GM12878 (cell line): ENCODE results near the gene ZNF653. TPM values are rescaled to one million over a fixed set of nuclear protein-coding genes. Genes with fewer than 3 reads are reported as not detected.
A peak's percentile ranks its signal among the peaks of the same experiment; 100 is the strongest.

Experiments
- ATAC-seq: fragments of 200-7000 bp; cut with Tn5 transposase; 3 replicates; pipeline ENCODE4 v1.9.1; 2020; ENCODE audit warnings: mild to moderate bottlenecking, moderate library complexity
- BruUV-seq: library from RNA; stranded (reverse); fragments of 400-500 nt; replicated peaks from 2 replicates; lab custom pipeline; 2021; lab: Mats Ljungman, UMichigan
- CTCF ChIA-PET: fragments of 300-600 bp; sonication (Branson Sonifier 250); formaldehyde crosslinking; extraction: SDS; loops from one replicate; lab custom pipeline; 2021; ENCODE audit warnings: inconsistent platforms; lab: Yijun Ruan, JAX
- POLR2A ChIA-PET: fragments of 350-600 bp; formaldehyde crosslinking; extraction: SDS; loops from one replicate; lab custom pipeline; 2021; ENCODE audit warnings: inconsistent platforms; lab: Charles Lee
- RAD21 ChIA-PET: fragments of 300-600 bp; sonication (Branson Sonifier 250); formaldehyde crosslinking; loops from one replicate; lab custom pipeline; 2023; ENCODE audit warnings: antibody characterized with exemption; ENCODE audit not compliant: unreplicated experiment; lab: Charles Lee
- SMC1A ChIA-PET: fragments of 300-600 bp; sonication (Branson Sonifier 250); formaldehyde crosslinking; loops from one replicate; lab custom pipeline; 2023; ENCODE audit not compliant: unreplicated experiment, uncharacterized antibody; lab: Charles Lee
- DNase-seq: peaks from one replicate; pipeline ENCODE4 v3.0.0-alpha.2; 2011; ENCODE audit warnings: low read depth, low spot score
- FAIRE-seq: peaks from 3 replicates; lab custom pipeline; 2011; peaks lifted over from hg19 to GRCh38; lab: Jason Lieb, UNC
- H2AFZ ChIP-seq: 2 replicates; pipeline ENCODE4 v1.6.0; 2011; ENCODE audit warnings: low read depth, low read length, control low read depth; ENCODE audit not compliant: control insufficient read depth
- H3K27ac ChIP-seq: 2 replicates; pipeline ENCODE4 v1.5.1; 2011; ENCODE audit warnings: control low read depth; ENCODE audit not compliant: control insufficient read depth, insufficient read depth
- H3K27me3 ChIP-seq, 2 experiments: replicated peaks in 1 of 2; 2 replicates each; pipeline versions ENCODE4 v1.6.0 to v1.6.1; 2011; ENCODE audit warnings: low read length in 1 of 2; ENCODE audit not compliant: control insufficient read depth in 2 of 2, insufficient read depth in 2 of 2
- H3K36me3 ChIP-seq, 2 experiments: 2 replicates each; pipeline ENCODE4 v1.5.1; 2011; ENCODE audit warnings: low read length in 1 of 2; ENCODE audit not compliant: control insufficient read depth in 2 of 2, insufficient read depth in 2 of 2
- H3K4me1 ChIP-seq: 2 replicates; pipeline ENCODE4 v1.6.1; 2011; ENCODE audit warnings: mild to moderate bottlenecking, low read length, moderate library complexity, mixed read lengths; ENCODE audit not compliant: control insufficient read depth, insufficient read depth
- H3K4me2 ChIP-seq: 2 replicates; pipeline ENCODE4 v1.6.0; 2011; ENCODE audit warnings: control low read depth; ENCODE audit not compliant: control insufficient read depth, insufficient read depth
- H3K4me3 ChIP-seq: fragments of 200-600 bp; sonication (generic); 2 replicates; pipeline ENCODE4 v1.5.1; 2016
- H3K79me2 ChIP-seq: 2 replicates; pipeline ENCODE4 v1.6.0; 2011; ENCODE audit warnings: low read length; ENCODE audit not compliant: control insufficient read depth, insufficient read depth
- H3K9ac ChIP-seq: 2 replicates; pipeline ENCODE4 v1.8.0; 2011; ENCODE audit warnings: low read length, control low read depth, mixed read lengths; ENCODE audit not compliant: control insufficient read depth, insufficient read depth
- H3K9me3 ChIP-seq: replicated peaks from 3 replicates; pipeline ENCODE4 v1.5.1; 2011; ENCODE audit warnings: mild to moderate bottlenecking, low read length; ENCODE audit not compliant: control insufficient read depth, insufficient read depth
- H4K20me1 ChIP-seq: 2 replicates; pipeline ENCODE4 v1.6.0; 2011; ENCODE audit not compliant: control insufficient read depth, insufficient read depth
- BHLHE40 ChIP-seq, 2 experiments: fragments of 450-650 bp in 1 of 2; IDR thresholded peaks; 2 replicates each; pipeline ENCODE4 v1.6.1; 2011 to 2017; ENCODE audit warnings: low read depth in 2 of 2, borderline replicate concordance in 1 of 2, improper control_type of control experiment in 1 of 2, low read length in 1 of 2, mild to moderate bottlenecking in 1 of 2
- EP300 ChIP-seq, 2 experiments: fragments of 150-350 bp in 1 of 2; IDR thresholded peaks; 2 replicates each; pipeline ENCODE4 v1.6.1; 2011 to 2012; ENCODE audit warnings: low read depth in 2 of 2, low read length in 2 of 2, borderline replicate concordance in 1 of 2, improper control_type of control experiment in 1 of 2, inconsistent platforms in 1 of 2; ENCODE audit not compliant: control insufficient read depth in 1 of 2
- HDGF ChIP-seq: fragments of 450-650 bp; IDR thresholded peaks from 2 replicates; pipeline ENCODE4 v1.6.1; 2016; ENCODE audit warnings: antibody characterized with exemption
- JUND ChIP-seq: IDR thresholded peaks from 2 replicates; pipeline ENCODE4 v1.6.1; 2012; ENCODE audit warnings: low read depth, mild to moderate bottlenecking, low read length, improper control_type of control experiment, moderate library complexity
- KLF5 ChIP-seq: fragments of 450-650 bp; IDR thresholded peaks from 2 replicates; pipeline ENCODE4 v1.6.1; 2014; ENCODE audit warnings: mild to moderate bottlenecking; ENCODE audit not compliant: partially characterized antibody
- RB1 ChIP-seq: fragments of 450-650 bp; formaldehyde crosslinking; IDR thresholded peaks from 2 replicates; pipeline ENCODE4 v1.6.1; 2017; ENCODE audit warnings: mild to moderate bottlenecking, borderline replicate concordance
- RCOR1 ChIP-seq: conservative IDR thresholded peaks from 2 replicates; pipeline ENCODE4 v1.6.1; 2012; ENCODE audit warnings: low read depth, low read length, improper control_type of control experiment
- SPI1 ChIP-seq: IDR thresholded peaks from 2 replicates; pipeline ENCODE4 v1.6.1; 2011; ENCODE audit warnings: low read depth, mild to moderate bottlenecking, low read length, moderate library complexity, borderline replicate concordance; ENCODE audit not compliant: insufficient read depth
- SUPT20H ChIP-seq: IDR thresholded peaks from 2 replicates; pipeline ENCODE4 v1.6.1; 2011; ENCODE audit warnings: low read depth, mild to moderate bottlenecking, low read length, moderate library complexity, borderline replicate concordance; ENCODE audit not compliant: control insufficient read depth
- YBX1 ChIP-seq: fragments of 450-650 bp; IDR thresholded peaks from 2 replicates; pipeline ENCODE4 v1.6.1; 2016; ENCODE audit warnings: antibody characterized with exemption
- ZNF217 ChIP-seq: fragments of 450-650 bp; IDR thresholded peaks from 2 replicates; pipeline ENCODE4 v1.6.1; 2017; ENCODE audit warnings: antibody characterized with exemption, mild to moderate bottlenecking
- ZNF24 ChIP-seq: fragments of 450-650 bp; IDR thresholded peaks from 2 replicates; pipeline ENCODE4 v1.6.1; 2017; ENCODE audit warnings: antibody characterized with exemption, mild to moderate bottlenecking
- ZZZ3 ChIP-seq: IDR thresholded peaks from 2 replicates; pipeline ENCODE4 v1.6.1; 2011; ENCODE audit warnings: low read depth; ENCODE audit not compliant: control insufficient read depth, insufficient read length
- WGBS: methylation state at CpG from one replicate; pipeline ENCODE4 v1.1.6; 2016; ENCODE audit warnings: low lambda C conversion rate; ENCODE audit not compliant: insufficient replicate concordance, insufficient coverage; ENCODE audit errors: missing lambda C conversion rate; 5-methylcytosine and 5-hydroxymethylcytosine counted together
- in situ Hi-C: fragments of 300-500 bp; cut with MboI; formaldehyde crosslinking; loops from 9 replicates; pipeline ENCODE4 v1.14.3; 2018; ENCODE audit warnings: mixed read lengths
- intact Hi-C: fragments of 100-400 bp; cut with micrococcal nuclease; formaldehyde crosslinking; loops from one replicate; pipeline ENCODE4 v1.14.2; 2022; ENCODE audit not compliant: unreplicated experiment
- polyA plus RNA-seq, 11 experiments: library from polyadenylated mRNA; depleted of rRNA in 4 of 11; unstranded in 6 of 11; stranded (reverse) in 5 of 11; fragments of >200 nt; fragmentation: Nextera tagmentation in 4 of 11; fragmentation: Illumina TruSeq in 1 of 11; extraction: Ambion mirVana in 4 of 11; extraction: Trizol in 1 of 11; gene quantifications; 1 replicate in 1 of 11; 2 replicates in 10 of 11; pipeline versions ENCODE4 v1.2.1 to v1.2.3, GENCODE V29; 2011 to 2016; ENCODE audit warnings: inconsistent platforms in 2 of 11, missing spikeins in 2 of 11, low read depth in 1 of 11
- total RNA-seq, 4 experiments: library from RNA; depleted of rRNA in 3 of 4; stranded (reverse); fragments of >200 nt in 3 of 4; fragmentation: Illumina TruSeq in 1 of 4; extraction: Trizol in 1 of 4; gene quantifications; 2 replicates each; pipeline versions ENCODE4 v1.2.1 to v1.2.3, GENCODE V29; 2013 to 2021
- TF ChIP-seq, protein P1 (sequence below): IDR thresholded peaks from 2 replicates; pipeline ENCODE4 v1.6.1; 2011; ENCODE audit warnings: low read depth, low read length, improper control_type of control experiment, borderline replicate concordance
- TF ChIP-seq, protein P2 (sequence below): fragments of 450-650 bp; IDR thresholded peaks from 2 replicates; pipeline ENCODE4 v1.6.1; 2017; ENCODE audit warnings: mild to moderate bottlenecking, moderate library complexity
- TF ChIP-seq, protein P3 (sequence below): fragments of 450-650 bp; IDR thresholded peaks from 2 replicates; pipeline ENCODE4 v1.6.1; 2018; ENCODE audit warnings: mild to moderate bottlenecking, low read depth, moderate library complexity; ENCODE audit not compliant: partially characterized antibody

The ZNF653 gene
- total and polyA plus RNA-seq, 10 of the 15 experiments (the other 5 are each of a cell fraction or from before 2014, with no cell fraction given): 2.2 to 13.2 (median 6.7) TPM; not detected in 2

DNA sequence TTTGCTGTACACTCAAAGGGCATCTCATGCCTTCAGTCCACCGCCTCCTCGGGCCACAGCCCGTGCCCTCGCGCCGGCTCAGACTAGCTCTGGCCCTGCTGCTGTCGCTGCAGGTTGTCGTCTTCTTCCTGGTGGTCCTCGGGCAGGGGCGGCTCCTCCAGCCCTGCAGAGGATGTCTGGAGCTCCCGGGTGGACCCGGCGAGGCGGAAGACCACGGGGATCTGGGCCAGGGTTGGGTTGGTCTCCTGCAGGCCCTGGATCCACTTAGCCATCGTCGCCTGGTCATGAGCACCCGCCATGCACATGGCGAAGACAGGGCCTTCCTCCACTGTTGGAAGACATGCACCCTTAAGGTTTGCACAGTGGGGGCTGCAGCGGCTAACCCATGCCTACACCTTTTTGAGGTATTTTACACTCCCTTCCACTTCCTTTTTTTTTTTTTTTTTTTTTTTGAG is 489 bp upstream of the ZNF653 start:
- Histone ChIP-seq H3K9me3 (no peaks in the 10 kb centered on the region), H3K27ac (peak overlapping the region; percentile 54), H3K9ac (peak overlapping the region; percentile 78), H4K20me1 (no peaks in the 10 kb centered on the region), H3K4me2 (peak overlapping the region; percentile 90), H3K79me2 (peaks cover 4% of the 10 kb centered on the region), H3K4me3 (peak overlapping the region; percentile 83), H2AFZ (peak overlapping the region; percentile 71), H3K27me3 (no peaks in the 10 kb centered on the region), H3K36me3 (no peaks in the 10 kb centered on the region; a peak in 1 of 4 replicates), H3K4me1 (no peaks in the 10 kb centered on the region)
- in situ Hi-C loops (no loop called here), intact Hi-C loops (loop anchor here (1.0 kb wide), 1 partner anchor 23 kb away; the partner anchor contains the start of gene ECSIT)
- BruUV-seq: TSS peak; percentile 94
- no peak for DNase-seq
- RAD21 ChIA-PET: interaction anchor here (0.7 kb wide), 1 partner anchor 129 kb away, joined by 3 read pairs; no protein-coding TSS in a partner anchor
- peak; percentile 62 for ATAC-seq
- POLR2A ChIA-PET: no interaction called here
- CTCF ChIA-PET: no interaction called here
- FAIRE-seq: no peak
- 6% methylated on average over 20 of the region's 20 CpGs for WGBS
- SMC1A ChIA-PET: interaction anchor here (1.3 kb wide), 1 partner anchor 23 kb away, joined by 3 read pairs; no protein-coding TSS in a partner anchor
- TF ChIP-seq, protein P1, sequence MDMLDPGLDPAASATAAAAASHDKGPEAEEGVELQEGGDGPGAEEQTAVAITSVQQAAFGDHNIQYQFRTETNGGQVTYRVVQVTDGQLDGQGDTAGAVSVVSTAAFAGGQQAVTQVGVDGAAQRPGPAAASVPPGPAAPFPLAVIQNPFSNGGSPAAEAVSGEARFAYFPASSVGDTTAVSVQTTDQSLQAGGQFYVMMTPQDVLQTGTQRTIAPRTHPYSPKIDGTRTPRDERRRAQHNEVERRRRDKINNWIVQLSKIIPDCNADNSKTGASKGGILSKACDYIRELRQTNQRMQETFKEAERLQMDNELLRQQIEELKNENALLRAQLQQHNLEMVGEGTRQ: no peak
- TF ChIP-seq SPI1 (peak; percentile 47; the same call in 1 of the 2 replicates), KLF5 (no peak), ZNF24 (no peak), ZZZ3 (no peak), EP300 (IDR thresholded peaks at IDR 0.05; ENCODE audit: borderline replicate concordance in 1 of 2, control insufficient read depth in 1 of 2, low read depth in 2 of 2, low read length in 2 of 2) (no peak), BHLHE40 (IDR thresholded peaks at IDR 0.05; ENCODE audit: borderline replicate concordance in 1 of 2, low read depth in 2 of 2, low read length in 1 of 2) (no peak), HDGF (no peak), RCOR1 (no peak), YBX1 (no peak), JUND (no peak), ZNF217 (no peak), SUPT20H (no peak), RB1 (no peak)
- TF ChIP-seq, protein P2, sequence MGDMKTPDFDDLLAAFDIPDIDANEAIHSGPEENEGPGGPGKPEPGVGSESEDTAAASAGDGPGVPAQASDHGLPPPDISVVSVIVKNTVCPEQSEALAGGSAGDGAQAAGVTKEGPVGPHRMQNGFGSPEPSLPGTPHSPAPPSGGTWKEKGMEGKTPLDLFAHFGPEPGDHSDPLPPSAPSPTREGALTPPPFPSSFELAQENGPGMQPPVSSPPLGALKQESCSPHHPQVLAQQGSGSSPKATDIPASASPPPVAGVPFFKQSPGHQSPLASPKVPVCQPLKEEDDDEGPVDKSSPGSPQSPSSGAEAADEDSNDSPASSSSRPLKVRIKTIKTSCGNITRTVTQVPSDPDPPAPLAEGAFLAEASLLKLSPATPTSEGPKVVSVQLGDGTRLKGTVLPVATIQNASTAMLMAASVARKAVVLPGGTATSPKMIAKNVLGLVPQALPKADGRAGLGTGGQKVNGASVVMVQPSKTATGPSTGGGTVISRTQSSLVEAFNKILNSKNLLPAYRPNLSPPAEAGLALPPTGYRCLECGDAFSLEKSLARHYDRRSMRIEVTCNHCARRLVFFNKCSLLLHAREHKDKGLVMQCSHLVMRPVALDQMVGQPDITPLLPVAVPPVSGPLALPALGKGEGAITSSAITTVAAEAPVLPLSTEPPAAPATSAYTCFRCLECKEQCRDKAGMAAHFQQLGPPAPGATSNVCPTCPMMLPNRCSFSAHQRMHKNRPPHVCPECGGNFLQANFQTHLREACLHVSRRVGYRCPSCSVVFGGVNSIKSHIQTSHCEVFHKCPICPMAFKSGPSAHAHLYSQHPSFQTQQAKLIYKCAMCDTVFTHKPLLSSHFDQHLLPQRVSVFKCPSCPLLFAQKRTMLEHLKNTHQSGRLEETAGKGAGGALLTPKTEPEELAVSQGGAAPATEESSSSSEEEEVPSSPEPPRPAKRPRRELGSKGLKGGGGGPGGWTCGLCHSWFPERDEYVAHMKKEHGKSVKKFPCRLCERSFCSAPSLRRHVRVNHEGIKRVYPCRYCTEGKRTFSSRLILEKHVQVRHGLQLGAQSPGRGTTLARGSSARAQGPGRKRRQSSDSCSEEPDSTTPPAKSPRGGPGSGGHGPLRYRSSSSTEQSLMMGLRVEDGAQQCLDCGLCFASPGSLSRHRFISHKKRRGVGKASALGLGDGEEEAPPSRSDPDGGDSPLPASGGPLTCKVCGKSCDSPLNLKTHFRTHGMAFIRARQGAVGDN: peak; percentile 53; the same call in 1 of the 2 replicates
- TF ChIP-seq, protein P3, sequence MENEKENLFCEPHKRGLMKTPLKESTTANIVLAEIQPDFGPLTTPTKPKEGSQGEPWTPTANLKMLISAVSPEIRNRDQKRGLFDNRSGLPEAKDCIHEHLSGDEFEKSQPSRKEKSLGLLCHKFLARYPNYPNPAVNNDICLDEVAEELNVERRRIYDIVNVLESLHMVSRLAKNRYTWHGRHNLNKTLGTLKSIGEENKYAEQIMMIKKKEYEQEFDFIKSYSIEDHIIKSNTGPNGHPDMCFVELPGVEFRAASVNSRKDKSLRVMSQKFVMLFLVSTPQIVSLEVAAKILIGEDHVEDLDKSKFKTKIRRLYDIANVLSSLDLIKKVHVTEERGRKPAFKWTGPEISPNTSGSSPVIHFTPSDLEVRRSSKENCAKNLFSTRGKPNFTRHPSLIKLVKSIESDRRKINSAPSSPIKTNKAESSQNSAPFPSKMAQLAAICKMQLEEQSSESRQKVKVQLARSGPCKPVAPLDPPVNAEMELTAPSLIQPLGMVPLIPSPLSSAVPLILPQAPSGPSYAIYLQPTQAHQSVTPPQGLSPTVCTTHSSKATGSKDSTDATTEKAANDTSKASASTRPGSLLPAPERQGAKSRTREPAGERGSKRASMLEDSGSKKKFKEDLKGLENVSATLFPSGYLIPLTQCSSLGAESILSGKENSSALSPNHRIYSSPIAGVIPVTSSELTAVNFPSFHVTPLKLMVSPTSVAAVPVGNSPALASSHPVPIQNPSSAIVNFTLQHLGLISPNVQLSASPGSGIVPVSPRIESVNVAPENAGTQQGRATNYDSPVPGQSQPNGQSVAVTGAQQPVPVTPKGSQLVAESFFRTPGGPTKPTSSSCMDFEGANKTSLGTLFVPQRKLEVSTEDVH: peak; percentile 11
